HG03159 (cell line): ENCODE measurements around the gene PML.

ENCODE experiments used
- ATAC-seq: cut with Tn5 transposase; IDR thresholded peaks from one replicate; pipeline ENCODE4 v1.9.1; 2021; ENCODE audit warnings: mild to moderate bottlenecking, moderate library complexity; ENCODE audit not compliant: unreplicated experiment

Gene PML

DNA sequence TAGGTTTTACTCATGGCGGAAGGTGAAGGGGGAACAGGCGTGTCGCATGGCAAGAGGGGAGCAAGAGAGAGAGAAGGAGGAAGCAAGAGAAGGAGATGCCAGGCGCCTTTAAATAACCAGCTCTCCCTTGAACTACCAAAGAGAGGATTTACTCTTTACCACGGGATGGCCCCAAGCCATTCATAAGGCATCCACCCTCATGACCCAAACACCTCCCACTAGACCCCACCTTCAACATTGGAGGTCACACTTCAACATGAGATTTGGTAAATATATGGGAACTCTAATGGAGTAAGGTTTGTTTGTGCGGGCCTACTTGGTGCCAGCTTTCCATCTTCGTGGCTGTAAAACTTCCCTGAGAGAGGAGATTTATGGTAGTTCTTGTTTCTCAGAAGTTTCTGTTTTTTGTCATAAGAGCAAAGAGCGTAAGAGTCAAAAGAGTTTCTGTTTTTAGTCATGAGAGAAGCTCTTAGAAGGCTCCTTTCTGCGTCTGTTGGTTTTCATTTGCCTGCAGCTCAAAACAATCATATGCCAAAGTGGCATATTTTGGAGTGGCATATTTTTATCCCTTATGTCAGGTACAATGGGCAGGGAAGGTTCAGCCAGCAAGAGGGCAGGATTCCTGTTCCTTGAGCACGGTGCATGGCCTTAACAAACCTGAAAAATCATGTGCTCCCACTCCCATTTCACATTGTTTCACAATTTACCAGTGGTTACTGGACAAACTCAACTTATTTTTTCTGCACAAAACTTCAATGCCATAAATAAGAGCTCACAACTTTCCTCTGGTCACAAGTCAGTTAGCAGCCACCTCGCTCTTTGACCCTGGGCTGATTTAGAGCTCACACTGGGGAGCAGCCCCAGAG lies 12.5 kb downstream of the PML start:
- ATAC-seq, result no peak

DNA sequence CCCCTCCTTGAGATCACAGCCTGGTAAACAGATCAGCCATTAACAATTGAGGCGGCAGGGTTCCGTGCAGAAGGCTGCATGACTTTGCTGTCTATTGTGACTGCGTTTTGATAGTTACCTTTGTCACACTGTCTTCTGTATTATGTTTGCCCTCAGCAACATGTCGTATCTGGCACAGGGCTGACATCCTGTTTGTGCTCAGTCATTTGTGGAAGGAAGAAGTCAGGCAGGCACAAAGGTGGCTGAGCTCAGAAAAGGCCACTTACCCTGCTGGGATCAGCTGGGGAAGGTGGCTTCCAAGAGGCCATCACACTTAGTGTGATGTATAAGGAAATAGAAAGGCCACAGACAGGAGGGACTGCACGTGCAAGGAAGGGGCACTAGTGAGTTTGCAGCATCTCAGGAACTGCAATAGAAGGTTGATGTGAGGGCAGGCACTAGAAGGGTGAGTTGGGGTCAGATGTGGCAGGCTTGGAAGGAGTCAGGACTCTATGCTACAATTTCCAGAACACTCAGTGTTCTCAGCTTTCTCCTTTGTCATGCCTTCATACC lies 13.4 kb downstream of the PML start:
- no peak for ATAC-seq

DNA sequence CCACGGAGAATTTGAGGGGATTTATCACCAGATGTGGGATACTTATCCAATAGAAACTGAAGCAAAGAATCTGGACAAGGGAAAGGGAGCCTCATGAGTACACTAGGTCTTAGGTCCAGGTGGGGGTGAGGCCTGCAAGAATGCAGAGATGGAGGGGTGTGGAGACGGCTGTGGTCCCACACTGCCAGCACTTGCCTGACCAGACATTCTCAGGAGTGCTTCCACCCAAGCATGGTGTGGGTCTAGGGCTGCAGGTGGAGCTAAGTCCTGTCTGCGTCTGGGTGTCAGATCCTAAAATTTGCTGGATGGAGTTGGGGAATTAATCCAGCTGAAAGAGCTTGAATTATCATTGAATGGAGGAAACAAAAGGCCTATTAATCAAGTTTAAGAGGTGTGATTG lies 14.4 kb downstream of the PML start:
- ATAC-seq, result no peak

DNA sequence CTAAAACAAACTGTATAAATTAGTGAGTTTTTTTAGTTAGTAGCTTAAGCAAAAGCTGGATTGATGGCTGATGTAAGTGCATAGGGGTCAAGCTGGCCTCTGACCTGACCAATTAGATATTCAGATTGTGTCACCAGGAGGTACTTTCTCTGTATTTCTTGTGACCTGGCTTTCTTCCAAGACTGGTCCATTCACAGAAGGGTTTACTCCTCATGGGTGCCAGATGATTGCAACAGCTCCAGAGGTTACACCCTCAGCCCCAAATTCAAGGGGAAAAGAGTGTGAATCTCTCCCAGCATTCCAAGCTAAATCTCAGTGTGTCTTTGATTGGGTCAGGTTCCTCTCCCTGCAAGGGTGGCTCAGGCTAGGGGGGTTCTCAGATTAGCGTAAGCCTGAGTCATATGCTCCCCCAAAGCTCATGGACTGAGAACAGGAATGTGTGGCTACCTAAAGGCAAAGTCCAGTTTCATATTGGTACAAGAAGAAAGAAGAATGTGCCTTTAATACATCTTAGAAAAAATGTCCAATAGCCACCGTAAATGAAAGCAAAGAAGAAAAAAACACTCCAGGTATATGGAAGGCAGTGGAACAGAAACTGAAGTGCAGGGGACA lies 16.5 kb downstream of the PML start:
- no peak for ATAC-seq

DNA sequence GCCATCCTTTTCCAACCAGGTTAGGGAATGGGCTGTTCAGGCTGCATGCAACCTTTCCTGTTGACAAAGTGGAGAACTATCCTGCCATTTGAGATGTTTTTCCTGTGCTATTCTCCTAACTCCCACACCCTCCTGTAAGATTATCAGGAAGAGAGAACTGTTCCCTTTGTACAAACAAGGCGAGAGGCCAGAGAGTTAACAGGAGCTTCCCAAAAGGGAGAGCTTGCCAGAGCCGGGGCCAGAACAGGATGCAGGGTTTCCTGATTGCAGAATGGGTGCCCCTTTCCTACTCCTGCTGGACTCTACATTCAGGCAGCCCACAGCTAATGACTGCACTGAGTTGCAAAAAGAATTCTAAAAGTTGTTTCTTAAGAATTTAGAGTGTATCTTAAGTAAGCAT lies 17.1 kb downstream of the PML start:
- no peak for ATAC-seq

DNA sequence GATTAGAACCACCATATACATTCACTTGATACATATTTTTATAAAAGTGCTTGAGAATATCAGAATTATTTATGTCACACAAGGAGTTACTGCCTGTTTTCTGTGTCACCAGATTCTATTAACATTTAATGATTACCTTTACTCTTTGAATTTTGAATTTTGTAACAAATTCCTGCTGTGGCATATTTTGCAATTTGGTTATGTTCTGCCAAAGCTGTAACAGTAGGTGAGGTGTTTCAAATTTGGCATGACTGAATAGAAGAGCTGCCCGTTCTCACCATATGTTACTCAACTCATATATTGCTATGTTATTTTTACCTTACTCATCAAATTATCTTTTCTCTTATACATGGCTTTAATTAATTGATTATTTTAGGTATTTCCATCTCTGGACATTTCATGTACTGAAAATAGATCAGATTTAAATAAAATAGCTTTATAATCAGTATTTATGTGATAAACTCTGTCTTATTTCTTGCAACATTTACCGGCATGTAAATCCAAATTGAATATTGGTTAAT lies 18.9 kb downstream of the PML start:
- no peak for ATAC-seq

DNA sequence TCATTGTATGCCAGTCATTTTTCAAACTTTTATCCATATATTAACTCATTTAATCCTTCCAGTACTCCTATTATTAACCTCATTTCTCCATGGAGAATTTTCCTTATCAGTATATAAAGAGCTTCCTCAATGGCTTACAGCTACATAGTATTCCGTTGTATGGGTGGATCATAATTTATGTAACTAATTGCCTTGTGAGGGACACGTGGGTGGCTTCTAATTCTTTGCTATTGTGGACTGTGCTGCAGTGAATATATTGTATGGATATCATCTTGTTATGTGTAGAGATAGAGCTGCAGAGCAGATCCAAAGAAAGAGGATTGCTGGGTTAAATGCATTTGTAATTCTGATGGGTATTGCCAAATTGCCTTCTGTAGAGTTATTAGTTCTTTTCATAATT lies 25.2 kb downstream of the PML start:
- no peak for ATAC-seq

DNA sequence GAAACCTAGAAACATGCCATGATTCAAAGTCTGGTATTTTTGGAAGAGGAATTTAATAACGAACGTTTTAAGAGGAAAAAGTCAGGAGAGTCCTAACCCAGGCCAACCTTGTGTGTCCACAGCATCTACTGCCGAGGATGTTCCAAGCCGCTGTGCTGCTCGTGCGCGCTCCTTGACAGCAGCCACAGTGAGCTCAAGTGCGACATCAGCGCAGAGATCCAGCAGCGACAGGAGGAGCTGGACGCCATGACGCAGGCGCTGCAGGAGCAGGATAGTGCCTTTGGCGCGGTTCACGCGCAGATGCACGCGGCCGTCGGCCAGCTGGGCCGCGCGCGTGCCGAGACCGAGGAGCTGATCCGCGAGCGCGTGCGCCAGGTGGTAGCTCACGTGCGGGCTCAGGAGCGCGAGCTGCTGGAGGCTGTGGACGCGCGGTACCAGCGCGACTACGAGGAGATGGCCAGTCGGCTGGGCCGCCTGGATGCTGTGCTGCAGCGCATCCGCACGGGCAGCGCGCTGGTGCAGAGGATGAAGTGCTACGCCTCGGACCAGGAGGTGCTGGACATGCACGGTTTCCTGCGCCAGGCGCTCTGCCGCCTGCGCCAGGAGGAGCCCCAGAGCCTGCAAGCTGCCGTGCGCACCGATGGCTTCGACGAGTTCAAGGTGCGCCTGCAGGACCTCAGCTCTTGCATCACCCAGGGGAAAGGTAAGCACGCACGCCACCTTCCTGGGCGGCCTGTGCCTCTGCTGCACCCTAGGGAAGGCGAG lies 28.4 kb downstream of the PML start:
- ATAC-seq, result no peak

DNA sequence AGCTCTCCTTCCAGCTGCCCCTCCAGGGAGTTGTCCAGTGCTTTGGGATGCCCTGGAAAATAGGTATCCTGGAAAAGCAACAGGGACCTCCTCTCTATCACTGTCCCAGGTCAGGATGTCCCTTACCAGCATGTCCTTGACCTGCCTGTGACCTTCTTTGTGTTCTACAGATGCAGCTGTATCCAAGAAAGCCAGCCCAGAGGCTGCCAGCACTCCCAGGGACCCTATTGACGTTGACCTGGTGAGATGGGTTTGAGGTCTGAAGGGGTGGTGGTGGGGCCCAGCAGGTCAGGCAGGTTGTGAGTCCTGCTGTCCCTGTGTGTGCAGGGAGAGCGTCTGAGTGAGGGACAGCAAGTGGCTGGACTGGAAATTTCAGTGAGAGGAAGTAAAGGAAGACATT lies 30.2 kb downstream of the PML start:
- ATAC-seq, result no peak

DNA sequence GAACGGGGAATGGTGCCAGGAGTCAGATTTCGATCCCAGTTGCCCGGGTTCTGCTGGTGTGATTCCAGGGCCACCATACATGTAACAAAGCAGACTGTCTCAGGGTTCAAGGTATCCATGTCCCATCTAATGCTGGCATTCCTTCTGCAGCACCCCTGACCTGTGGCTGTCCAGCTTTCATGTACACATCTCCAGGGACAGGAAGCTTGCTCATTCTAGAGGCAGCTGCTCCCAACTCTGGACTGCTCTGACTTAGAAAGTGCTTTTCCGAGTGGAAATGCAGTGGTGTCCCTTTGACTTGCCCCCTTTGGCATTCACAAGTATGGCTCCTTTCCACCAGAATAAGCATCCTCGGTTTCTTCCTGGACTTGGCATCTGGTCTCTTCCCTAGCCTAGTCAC lies 30.9 kb downstream of the PML start:
- ATAC-seq, result no peak

DNA sequence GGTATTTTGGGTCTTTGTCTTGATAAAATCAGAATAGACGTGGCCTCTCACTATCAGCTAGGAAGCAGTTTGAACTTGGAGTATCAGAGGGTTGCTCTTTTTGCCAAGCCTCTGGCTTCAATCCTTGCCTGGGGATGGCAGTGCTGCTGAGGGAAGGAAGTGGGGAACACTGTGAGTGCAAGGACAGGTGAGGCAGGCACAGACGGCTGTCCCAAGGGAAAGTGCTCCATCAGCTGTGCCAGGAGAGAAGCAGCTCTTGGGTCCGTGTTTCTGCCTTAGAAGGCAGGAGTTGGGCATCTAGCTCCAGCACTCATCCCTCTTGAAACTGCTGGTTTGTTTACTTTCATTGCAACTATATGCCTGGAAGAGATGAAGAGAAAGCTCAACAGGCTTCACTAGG lies 33.2 kb downstream of the PML start:
- no peak for ATAC-seq

DNA sequence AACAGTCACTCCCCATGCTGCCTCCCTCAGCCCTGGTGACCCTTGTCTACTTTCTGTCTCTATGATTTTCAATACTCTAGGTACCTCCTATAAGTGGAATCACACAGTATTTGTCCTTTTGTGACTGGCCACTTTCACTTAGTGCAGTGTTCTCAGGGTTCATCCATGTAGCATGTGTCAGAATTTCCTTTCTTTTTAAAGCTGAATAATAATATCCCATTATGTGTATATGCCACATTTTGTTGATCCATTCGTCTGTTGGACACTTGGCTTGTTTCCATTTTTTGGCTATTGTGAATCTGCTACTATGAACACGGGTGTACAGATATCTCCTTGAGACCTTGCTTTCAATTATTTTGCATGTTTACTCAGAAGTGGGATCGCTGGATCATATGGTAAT lies 34.1 kb downstream of the PML start:
- ATAC-seq, result no peak

DNA sequence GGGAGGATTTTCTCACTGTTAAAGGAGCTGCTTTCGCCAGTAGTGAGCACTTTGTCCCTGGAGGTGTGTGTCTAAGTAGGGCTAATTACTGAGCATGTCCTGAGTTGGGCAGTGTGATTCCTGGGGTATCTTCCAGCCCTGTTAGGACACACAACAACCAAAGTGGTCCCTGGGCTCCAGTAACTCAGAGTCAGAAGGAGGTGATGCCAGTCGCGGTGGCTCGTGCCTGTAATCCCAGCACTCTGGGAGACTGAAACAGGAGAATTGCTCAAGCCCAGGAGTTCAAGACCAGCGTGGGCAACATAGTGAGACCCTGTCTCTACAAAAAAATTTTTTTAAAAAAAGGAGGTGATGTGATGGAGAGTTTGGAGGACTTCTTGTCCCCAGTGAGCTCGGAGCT lies 37.5 kb downstream of the PML start:
- no peak for ATAC-seq

DNA sequence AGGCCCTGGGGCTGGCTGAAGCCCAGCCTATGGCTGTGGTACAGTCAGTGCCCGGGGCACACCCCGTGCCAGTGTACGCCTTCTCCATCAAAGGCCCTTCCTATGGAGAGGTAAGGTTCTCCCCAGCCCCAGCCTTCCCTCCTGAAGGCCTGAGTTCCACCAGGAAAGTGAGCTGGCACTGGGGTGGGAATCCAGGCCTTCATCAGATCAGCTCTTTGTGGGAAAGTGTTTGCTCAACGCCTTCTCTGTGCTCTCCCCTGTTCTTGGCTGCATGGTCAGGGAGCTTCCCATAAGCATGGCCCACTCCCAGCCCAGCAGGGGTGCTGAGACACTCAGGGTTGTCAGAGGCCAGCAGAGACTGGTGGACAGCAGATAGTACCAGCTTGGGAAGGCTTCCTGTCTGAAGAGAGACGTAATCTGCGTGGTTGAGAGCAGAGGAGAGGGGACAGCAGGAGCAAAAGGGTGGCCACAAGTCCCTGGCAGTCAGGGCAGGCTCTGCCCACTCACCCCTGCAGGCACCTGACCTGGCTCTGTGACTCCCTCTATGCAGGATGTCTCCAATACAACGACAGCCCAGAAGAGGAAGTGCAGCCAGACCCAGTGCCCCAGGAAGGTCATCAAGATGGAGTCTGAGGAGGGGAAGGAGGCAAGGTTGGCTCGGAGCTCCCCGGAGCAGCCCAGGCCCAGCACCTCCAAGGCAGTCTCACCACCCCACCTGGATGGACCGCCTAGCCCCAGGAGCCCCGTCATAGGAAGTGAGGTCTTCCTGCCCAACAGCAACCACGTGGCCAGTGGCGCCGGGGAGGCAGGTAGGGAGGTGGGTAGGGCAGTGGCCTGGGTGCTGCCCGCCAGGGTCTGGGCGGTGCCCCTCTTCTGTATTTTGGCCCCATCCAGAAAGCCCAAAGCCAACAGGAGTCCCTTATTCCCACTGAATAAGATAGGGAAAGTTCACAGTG lies 38.4 kb downstream of the PML start:
- ATAC-seq, result no peak

DNA sequence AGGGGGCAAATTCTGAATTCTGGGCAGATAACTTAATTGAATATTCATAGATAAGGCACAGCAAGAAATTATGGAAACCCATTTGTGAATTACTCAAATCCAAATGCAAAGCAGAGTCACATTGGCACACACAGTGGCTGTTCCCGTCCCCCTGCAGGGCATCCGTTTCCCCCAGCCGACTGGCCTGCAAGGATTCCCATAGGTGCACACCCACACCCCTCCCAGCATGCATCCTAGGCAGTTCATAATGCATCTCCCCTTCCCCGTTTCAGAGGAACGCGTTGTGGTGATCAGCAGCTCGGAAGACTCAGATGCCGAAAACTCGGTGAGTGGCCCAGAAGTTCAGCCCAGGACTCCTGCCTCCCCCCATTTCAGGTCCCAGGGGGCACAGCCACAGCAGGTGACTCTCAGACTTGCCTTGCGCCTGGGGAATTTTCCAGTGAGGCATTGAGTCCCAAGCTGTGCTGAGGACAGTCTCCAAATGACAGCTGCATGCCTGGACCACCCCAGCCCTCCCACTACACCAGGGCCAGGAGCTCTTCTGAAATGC lies 39.8 kb downstream of the PML start:
- ATAC-seq, result no peak

DNA sequence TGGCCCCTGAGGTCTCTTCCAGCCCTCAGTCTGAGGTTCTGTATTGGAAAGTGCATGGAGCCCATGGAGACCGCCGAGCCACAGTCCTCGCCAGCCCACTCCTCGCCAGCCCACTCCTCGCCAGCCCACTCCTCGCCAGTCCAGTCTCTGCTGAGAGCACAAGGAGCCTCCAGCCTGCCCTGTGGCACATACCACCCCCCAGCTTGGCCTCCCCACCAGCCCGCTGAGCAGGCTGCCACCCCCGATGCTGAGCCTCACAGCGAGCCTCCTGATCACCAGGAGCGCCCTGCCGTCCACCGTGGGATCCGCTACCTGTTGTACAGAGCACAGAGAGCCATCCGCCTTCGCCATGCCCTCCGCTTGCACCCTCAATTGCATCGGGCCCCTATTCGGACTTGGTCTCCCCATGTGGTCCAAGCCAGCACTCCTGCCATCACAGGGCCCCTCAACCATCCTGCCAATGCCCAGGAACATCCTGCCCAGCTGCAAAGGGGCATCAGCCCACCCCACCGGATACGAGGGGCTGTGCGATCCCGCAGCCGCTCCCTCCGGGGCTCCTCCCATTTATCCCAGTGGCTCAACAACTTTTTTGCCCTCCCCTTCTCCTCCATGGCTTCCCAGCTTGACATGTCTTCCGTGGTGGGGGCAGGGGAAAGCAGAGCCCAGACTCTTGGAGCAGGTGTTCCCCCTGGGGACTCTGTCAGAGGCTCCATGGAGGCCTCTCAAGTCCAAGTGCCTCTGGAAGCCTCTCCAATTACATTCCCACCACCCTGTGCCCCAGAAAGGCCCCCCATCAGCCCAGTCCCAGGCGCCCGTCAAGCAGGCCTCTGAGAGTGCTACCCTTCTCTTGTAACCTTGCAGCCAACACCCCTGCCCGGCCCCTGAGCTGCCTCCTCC lies 40.9 kb downstream of the PML start:
- ATAC-seq, result no peak

DNA sequence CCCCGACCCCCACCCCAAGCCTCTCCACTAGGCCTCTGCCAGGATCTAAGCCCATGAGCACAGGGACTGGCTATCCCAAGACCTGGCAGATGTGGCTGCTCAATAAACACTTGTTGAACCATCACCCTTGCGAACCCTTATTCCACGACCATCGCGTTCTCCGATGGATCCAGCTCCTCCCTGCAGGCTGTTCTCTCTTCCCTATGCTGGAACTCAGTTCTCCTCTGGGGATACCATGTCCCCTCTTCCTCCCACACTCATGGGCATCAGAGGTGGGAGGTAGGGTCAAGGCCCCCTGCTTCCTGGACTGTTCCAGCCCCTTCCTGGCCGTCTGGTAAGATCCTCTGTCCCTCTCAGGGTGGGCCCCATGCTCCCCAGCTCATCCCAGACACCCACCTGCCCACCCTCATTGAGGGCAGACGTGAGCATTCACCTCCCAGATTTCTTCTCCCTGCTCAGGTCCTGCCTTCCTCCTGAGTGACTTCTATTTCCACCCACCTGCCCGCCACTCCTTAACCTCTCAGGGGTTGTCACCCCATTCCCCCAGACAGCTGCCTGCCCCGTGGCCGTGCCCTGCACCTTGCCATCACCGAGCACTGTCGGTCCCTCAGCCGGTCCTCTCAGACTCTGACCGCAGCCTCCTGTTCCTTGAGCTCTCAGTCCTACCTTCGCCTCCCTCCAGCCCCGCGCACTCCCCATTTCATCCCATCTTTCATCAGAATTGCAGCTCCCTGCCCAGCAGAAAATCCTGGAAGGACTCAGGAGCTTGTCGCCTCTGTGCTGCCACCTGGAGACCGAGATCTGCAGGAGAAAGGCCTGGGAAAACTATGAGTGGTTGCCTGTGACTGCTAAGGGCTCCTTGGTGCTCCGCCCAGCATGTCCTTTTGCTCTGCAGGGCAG lies 42.0 kb downstream of the PML start:
- no peak for ATAC-seq
